ENCODE results near the gene SMAD6. TPM values are rescaled to one million over a fixed set of nuclear protein-coding genes. Genes with fewer than 3 reads are reported as not detected.

SMAD6 gene
- total and polyA plus RNA-seq, 7 experiments from 2014 or later: 0.27 to 0.76 (median 0.40) TPM; not detected in 2

- H3K27ac Mint-ChIP-seq: no peak overlapping the region
- no peak for ATAC-seq
- no peaks in the 10 kb centered on the region for H3K4me1 ChIP-seq (ENCODE audit: control insufficient read depth in 2 of 2, insufficient read depth in 2 of 2, low read length in 2 of 2)
- POLR2A ChIA-PET: interaction anchor here (0.7 kb wide), 1 partner anchor 737 kb away, joined by 3 read pairs; no protein-coding TSS in a partner anchor
- intact Hi-C loops (cut with micrococcal nuclease): no loop called here
- H3K4me3 ChIP-seq (ENCODE audit: low read length): no peak overlapping the region
- DNase-seq: no peak
- CTCF ChIA-PET: no interaction called here
- no peaks in the 10 kb centered on the region for H3K36me3 ChIP-seq (ENCODE audit: control insufficient read depth in 2 of 3, insufficient read depth in 3 of 3, low read length in 3 of 3)
- H3K36me3 Mint-ChIP-seq: no peaks in the 10 kb centered on the region
- H3K4me1 Mint-ChIP-seq: no peaks in the 10 kb centered on the region
- peaks cover 0 to 3% (median 0%) of the 10 kb centered on the region in 11 donors for H3K9me3 Mint-ChIP-seq
- H3K27ac ChIP-seq (ENCODE audit: low read depth, low read length): no peak overlapping the region
- H3K4me3 Mint-ChIP-seq: no peak overlapping the region
- H3K27me3 Mint-ChIP-seq: peaks cover 0 to 6% (median 0%) of the 10 kb centered on the region in 5 donors
- H3K27me3 ChIP-seq (ENCODE audit: control insufficient read depth in 2 of 2, insufficient read depth in 2 of 2, low read length in 2 of 2): no peaks in the 10 kb centered on the region
- no peaks in the 10 kb centered on the region for H3K9me3 ChIP-seq (ENCODE audit: control insufficient read depth in 2 of 3, low read length in 3 of 3)
Observed at GRCh38 chr15:66787489-66787871, 85.4 kb downstream of the SMAD6 start.

GRCh38 chr15:66788024-66788423 lies 86.0 kb downstream of the SMAD6 start:
- Mint-ChIP-seq H3K27me3 (peaks cover 0 to 5% (median 0%) of the 10 kb centered on the region in 5 donors), H3K4me3 (no peak overlapping the region), H3K27ac (no peak overlapping the region), H3K9me3 (peaks cover 0 to 3% (median 0%) of the 10 kb centered on the region in 11 donors), H3K36me3 (no peaks in the 10 kb centered on the region), H3K4me1 (no peaks in the 10 kb centered on the region)
- Histone ChIP-seq H3K4me1 (ENCODE audit: control insufficient read depth in 2 of 2, insufficient read depth in 2 of 2, low read length in 2 of 2) (no peaks in the 10 kb centered on the region), H3K27ac (ENCODE audit: low read depth, low read length) (no peak overlapping the region), H3K4me3 (ENCODE audit: low read length) (no peak overlapping the region), H3K27me3 (ENCODE audit: control insufficient read depth in 2 of 2, insufficient read depth in 2 of 2, low read length in 2 of 2) (no peaks in the 10 kb centered on the region), H3K9me3 (ENCODE audit: control insufficient read depth in 2 of 3, low read length in 3 of 3) (no peaks in the 10 kb centered on the region), H3K36me3 (ENCODE audit: control insufficient read depth in 2 of 3, insufficient read depth in 3 of 3, low read length in 3 of 3) (no peaks in the 10 kb centered on the region)
- CTCF ChIA-PET: no interaction called here
- no peak for DNase-seq
- POLR2A ChIA-PET: interaction anchor here (0.7 kb wide), 1 partner anchor 736 kb away, joined by 3 read pairs; no protein-coding TSS in a partner anchor
- no peak for ATAC-seq
- intact Hi-C loops (cut with micrococcal nuclease): no loop called here

DNA sequence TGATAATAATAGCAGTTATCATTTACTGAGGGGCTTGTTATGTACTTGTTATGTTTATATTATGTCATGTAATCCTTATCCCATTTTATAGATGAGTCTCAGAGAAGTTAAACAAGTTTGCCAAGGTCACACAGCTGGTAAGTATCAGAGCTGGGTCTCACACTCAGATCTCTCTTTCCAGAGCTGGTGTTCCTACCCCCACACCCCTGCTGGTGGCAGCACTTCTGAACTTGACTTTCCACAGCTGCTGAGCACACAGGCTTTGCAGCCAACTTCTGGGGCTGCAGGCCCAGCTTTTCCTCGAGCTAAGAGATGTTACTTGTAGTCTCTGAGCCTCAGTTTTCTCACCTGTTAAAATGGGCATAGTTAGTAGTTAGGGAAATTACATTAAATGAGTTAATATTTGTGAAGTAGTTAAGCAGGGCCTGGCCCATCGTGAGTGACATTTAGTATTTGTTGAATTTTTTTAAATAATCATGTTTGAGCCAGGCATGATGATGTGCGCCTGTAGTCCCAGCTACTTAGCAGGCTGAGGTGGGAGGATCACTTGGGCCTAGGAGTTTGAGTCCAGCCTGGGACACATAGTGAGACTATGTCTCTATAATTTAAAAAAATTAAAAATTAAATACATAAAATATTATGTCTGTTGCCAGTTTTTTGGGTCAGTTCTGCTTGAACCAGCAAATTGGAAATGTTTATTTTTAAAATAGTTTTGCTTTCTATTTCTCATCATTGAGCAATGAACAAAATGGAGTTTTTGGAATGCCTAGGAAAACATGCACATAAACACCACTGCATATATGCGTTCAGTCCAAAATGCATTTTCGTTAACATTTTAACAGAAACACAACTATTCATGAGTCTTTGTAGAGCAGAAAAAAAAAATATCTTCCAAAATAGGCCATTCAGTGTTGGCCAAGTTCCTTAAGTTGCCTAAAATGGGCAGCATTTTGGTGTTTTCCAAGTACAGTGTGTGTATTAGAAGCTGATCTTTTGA lies 87.3 kb downstream of the SMAD6 start:
- peaks cover 0 to 5% (median 0%) of the 10 kb centered on the region in 5 donors for H3K27me3 Mint-ChIP-seq
- ATAC-seq (no peak), DNase-seq (no peak)
- H3K9me3 Mint-ChIP-seq: peaks cover 0 to 3% (median 0%) of the 10 kb centered on the region in 11 donors
- H3K4me3 ChIP-seq (ENCODE audit: low read length): no peak overlapping the region
- CTCF ChIA-PET: interaction anchor here (0.7 to 1.0 kb wide), 2 partner anchors 9 to 14 kb away, joined by 3 to 4 read pairs; no protein-coding TSS in a partner anchor
- no peaks in the 10 kb centered on the region for H3K9me3 ChIP-seq (ENCODE audit: control insufficient read depth in 2 of 3, low read length in 3 of 3)
- no peaks in the 10 kb centered on the region for H3K4me1 ChIP-seq (ENCODE audit: control insufficient read depth in 2 of 2, insufficient read depth in 2 of 2, low read length in 2 of 2)
- H3K27ac ChIP-seq (ENCODE audit: low read depth, low read length): no peak overlapping the region
- H3K36me3 ChIP-seq (ENCODE audit: control insufficient read depth in 2 of 3, insufficient read depth in 3 of 3, low read length in 3 of 3): no peaks in the 10 kb centered on the region
- H3K27ac Mint-ChIP-seq: no peak overlapping the region
- no peaks in the 10 kb centered on the region for H3K27me3 ChIP-seq (ENCODE audit: control insufficient read depth in 2 of 2, insufficient read depth in 2 of 2, low read length in 2 of 2)
- POLR2A ChIA-PET: interaction anchor here (0.7 kb wide), 1 partner anchor 38 kb away, joined by 3 read pairs; no protein-coding TSS in a partner anchor
- H3K4me3 Mint-ChIP-seq: no peak overlapping the region
- intact Hi-C loops (cut with micrococcal nuclease): no loop called here
- no peaks in the 10 kb centered on the region for H3K36me3 Mint-ChIP-seq
- no peaks in the 10 kb centered on the region for H3K4me1 Mint-ChIP-seq

GRCh38 chr15:66795851-66796250 lies 93.8 kb downstream of the SMAD6 start:
- Mint-ChIP-seq H3K36me3 (no peaks in the 10 kb centered on the region), H3K27ac (no peak overlapping the region), H3K27me3 (peaks cover 0 to 12% (median 0%) of the 10 kb centered on the region in 5 donors), H3K4me1 (no peaks in the 10 kb centered on the region), H3K9me3 (peaks cover 0 to 3% (median 0%) of the 10 kb centered on the region in 11 donors), H3K4me3 (no peak overlapping the region)
- no peak for ATAC-seq
- H3K9me3 ChIP-seq (ENCODE audit: control insufficient read depth in 2 of 3, low read length in 3 of 3): no peaks in the 10 kb centered on the region
- no peaks in the 10 kb centered on the region for H3K36me3 ChIP-seq (ENCODE audit: control insufficient read depth in 2 of 3, insufficient read depth in 3 of 3, low read length in 3 of 3)
- CTCF ChIA-PET: no interaction called here
- no peaks in the 10 kb centered on the region for H3K4me1 ChIP-seq (ENCODE audit: control insufficient read depth in 2 of 2, insufficient read depth in 2 of 2, low read length in 2 of 2)
- intact Hi-C loops (cut with micrococcal nuclease): no loop called here
- POLR2A ChIA-PET: no interaction called here
- H3K4me3 ChIP-seq (ENCODE audit: low read length): no peak overlapping the region
- no peak overlapping the region for H3K27ac ChIP-seq (ENCODE audit: low read depth, low read length)
- DNase-seq: no peak
- no peaks in the 10 kb centered on the region for H3K27me3 ChIP-seq (ENCODE audit: control insufficient read depth in 2 of 2, insufficient read depth in 2 of 2, low read length in 2 of 2)

DNA sequence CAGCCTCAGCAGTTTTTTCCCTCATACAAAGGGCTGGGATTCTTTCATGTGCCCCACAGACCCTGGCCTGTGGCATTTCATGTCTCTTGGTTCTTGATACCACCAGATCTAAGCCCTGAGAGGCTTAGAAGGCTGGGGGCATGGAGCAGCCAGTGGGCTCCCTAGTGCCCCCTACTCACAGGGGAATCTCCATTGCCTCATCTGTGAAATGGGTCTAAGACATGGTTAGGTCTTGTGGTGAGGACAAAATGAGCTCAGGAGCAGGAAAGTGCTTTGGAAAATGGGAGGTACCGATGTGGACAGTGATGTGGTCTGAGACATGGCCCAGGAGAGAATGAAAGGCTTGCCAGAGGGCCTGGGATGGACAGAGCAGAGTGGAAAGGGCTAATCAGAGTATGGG lies 94.3 kb downstream of the SMAD6 start:
- Histone ChIP-seq H3K36me3 (ENCODE audit: control insufficient read depth in 2 of 3, insufficient read depth in 3 of 3, low read length in 3 of 3) (no peaks in the 10 kb centered on the region), H3K27ac (ENCODE audit: low read depth, low read length) (no peak overlapping the region), H3K9me3 (ENCODE audit: control insufficient read depth in 2 of 3, low read length in 3 of 3) (no peaks in the 10 kb centered on the region), H3K4me3 (ENCODE audit: low read length) (no peak overlapping the region), H3K27me3 (ENCODE audit: control insufficient read depth in 2 of 2, insufficient read depth in 2 of 2, low read length in 2 of 2) (no peaks in the 10 kb centered on the region), H3K4me1 (ENCODE audit: control insufficient read depth in 2 of 2, insufficient read depth in 2 of 2, low read length in 2 of 2) (no peaks in the 10 kb centered on the region)
- ChIA-PET CTCF (no interaction called here), POLR2A (no interaction called here)
- ATAC-seq: no peak
- intact Hi-C loops (cut with micrococcal nuclease): no loop called here
- Mint-ChIP-seq H3K9me3 (peaks cover 0 to 3% (median 0%) of the 10 kb centered on the region in 11 donors), H3K27me3 (peaks cover 0 to 16% (median 0%) of the 10 kb centered on the region in 5 donors), H3K27ac (no peak overlapping the region), H3K4me1 (no peaks in the 10 kb centered on the region), H3K36me3 (no peaks in the 10 kb centered on the region), H3K4me3 (no peak overlapping the region)
- no peak for DNase-seq

DNA sequence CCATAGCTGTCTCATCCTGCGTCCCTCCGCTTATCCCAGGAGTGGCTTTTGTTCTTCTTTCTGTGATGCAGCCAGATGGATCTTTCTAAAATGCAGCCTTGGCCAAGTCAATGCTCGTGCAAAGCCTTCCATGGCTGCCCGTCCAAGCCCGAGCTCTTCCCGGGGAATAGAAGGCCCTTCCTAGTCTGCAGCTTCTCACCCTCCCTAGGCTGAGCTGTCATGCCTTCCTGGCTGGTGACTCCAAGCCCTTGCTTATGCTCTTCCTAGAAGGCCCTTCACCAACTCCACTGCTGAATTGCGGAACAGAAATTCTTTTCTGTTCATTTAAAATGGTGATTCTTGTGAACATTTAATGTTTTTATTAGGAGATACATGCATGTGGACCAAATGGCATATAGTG lies 95.9 kb downstream of the SMAD6 start:
- CTCF ChIA-PET: no interaction called here

More for the DNA sequence above, 95.9 kb downstream of the SMAD6 start:
- H3K27ac ChIP-seq (ENCODE audit: low read depth, low read length): no peak overlapping the region
- Mint-ChIP-seq H3K4me1 (peaks cover 0 to 2% (median 0%) of the 10 kb centered on the region in 7 donors), H3K4me3 (no peak overlapping the region), H3K9me3 (peaks cover 0 to 3% (median 0%) of the 10 kb centered on the region in 11 donors), H3K27me3 (peaks cover 0 to 16% (median 0%) of the 10 kb centered on the region in 5 donors), H3K27ac (no peak overlapping the region), H3K36me3 (no peaks in the 10 kb centered on the region)
- no peaks in the 10 kb centered on the region for H3K9me3 ChIP-seq (ENCODE audit: control insufficient read depth in 2 of 3, low read length in 3 of 3)
- no peak for ATAC-seq
- H3K4me1 ChIP-seq (ENCODE audit: control insufficient read depth in 2 of 2, insufficient read depth in 2 of 2, low read length in 2 of 2): no peaks in the 10 kb centered on the region
- DNase-seq: no peak
- POLR2A ChIA-PET: no interaction called here
- no peak overlapping the region for H3K4me3 ChIP-seq (ENCODE audit: low read length)
- H3K36me3 ChIP-seq (ENCODE audit: control insufficient read depth in 2 of 3, insufficient read depth in 3 of 3, low read length in 3 of 3): no peaks in the 10 kb centered on the region
- intact Hi-C loops (cut with micrococcal nuclease): no loop called here
- H3K27me3 ChIP-seq (ENCODE audit: control insufficient read depth in 2 of 2, insufficient read depth in 2 of 2, low read length in 2 of 2): no peaks in the 10 kb centered on the region
